Tibial nerve (tissue), 4 donors: Measurements from ENCODE around the gene ULBP2. TPM values are rescaled to one million over a fixed set of nuclear protein-coding genes. Genes with fewer than 3 reads are reported as not detected.
"Not testable (repeated sequence)": the region's sequence is repeated elsewhere in the genome, so short reads cannot be mapped to it uniquely, and the experiment has no call there.

Experiments used
- DNase-seq, 2 donors: peaks; one replicate each; pipeline ENCODE4 v3.0.0-alpha.2; 2019; ENCODE audit warnings: low spot score in 2 of 2
- H3K27ac ChIP-seq, 4 donors: fragments of 200-600 bp; sonication (generic) in 3 of 4; one replicate each; pipeline ENCODE4 v1.5.1; 2017 to 2019; ENCODE audit warnings: mild to moderate bottlenecking in 1 of 4
- H3K27me3 ChIP-seq, 2 donors: fragments of 200-600 bp; sonication (generic) in 1 of 2; one replicate each; pipeline versions ENCODE4 v1.5.1 to v1.6.0; 2017 to 2019
- H3K36me3 ChIP-seq, 3 donors: fragments of 200-600 bp; sonication (generic); one replicate each; pipeline ENCODE4 v1.5.1; 2018 to 2019
- H3K4me1 ChIP-seq, 4 donors: fragments of 200-600 bp; sonication (generic) in 3 of 4; one replicate each; pipeline ENCODE4 v1.5.1; 2017 to 2019
- H3K4me3 ChIP-seq, 4 donors: fragments of 200-600 bp; sonication (generic) in 3 of 4; one replicate each; pipeline ENCODE4 v1.5.1; 2017 to 2019; ENCODE audit warnings: mild to moderate bottlenecking in 1 of 4, moderate library complexity in 1 of 4
- H3K9me3 ChIP-seq, 4 donors: fragments of 200-600 bp; sonication (generic) in 3 of 4; one replicate each; pipeline ENCODE4 v1.5.1; 2017 to 2019
- EP300 ChIP-seq, 2 donors: sonication (generic); formaldehyde crosslinking; IDR thresholded peaks; one replicate each; pipeline ENCODE4 v1.6.1; 2017; ENCODE audit warnings: antibody characterized with exemption in 2 of 2, mild to moderate bottlenecking in 1 of 2
- POLR2A ChIP-seq, 2 donors: fragments of 450-650 bp; IDR thresholded peaks; one replicate each; pipeline ENCODE4 v1.6.1; 2017; ENCODE audit warnings: antibody characterized with exemption in 2 of 2, mild to moderate bottlenecking in 2 of 2, moderate library complexity in 2 of 2
- WGBS, 2 donors: methylation state at CpG; one replicate each; pipeline ENCODE4 v1.1.5; 2018; 5-methylcytosine and 5-hydroxymethylcytosine counted together
- total RNA-seq, 4 donors: library from RNA; depleted of rRNA; stranded (reverse); fragments of >200 nt; gene quantifications; one replicate each; pipeline ENCODE4 v1.1.0, GENCODE V29; 2016
- TF ChIP-seq, protein P1 (sequence below), 5 experiments: fragments of 200-600 bp in 3 of 5; fragments of 450-650 bp in 2 of 5; sonication (generic) in 3 of 5; IDR thresholded peaks; one replicate each; pipeline ENCODE4 v1.5.1; 2016 to 2019; ENCODE audit warnings: antibody characterized with exemption in 5 of 5, mild to moderate bottlenecking in 3 of 5, moderate library complexity in 2 of 5

Gene ULBP2
- total RNA-seq, 4 donors from 2014 or later = 0.22 TPM; not detected in 3

- Histone ChIP-seq H3K27ac (peak overlapping the region in 2 of 4 donors; percentile 42 to 43), H3K27me3 (peaks cover 0 to 75% of the 10 kb centered on the region in 2 donors), H3K9me3 (no peaks in the 10 kb centered on the region), H3K36me3 (no peaks in the 10 kb centered on the region), H3K4me3 (peak overlapping the region; percentile 31 to 53 (median 48)), H3K4me1 (peaks cover 0 to 32% (median 13%) of the 10 kb centered on the region in 4 donors)
- WGBS, 2 donors = 27 to 40% methylated on average over 5 to 22 of the region's 34 CpGs
- DNase-seq = no peak
- TF ChIP-seq EP300 (IDR thresholded peaks at IDR 0.05) (no peak), POLR2A (IDR thresholded peaks at IDR 0.05) (no peak)
- TF ChIP-seq, protein P1, sequence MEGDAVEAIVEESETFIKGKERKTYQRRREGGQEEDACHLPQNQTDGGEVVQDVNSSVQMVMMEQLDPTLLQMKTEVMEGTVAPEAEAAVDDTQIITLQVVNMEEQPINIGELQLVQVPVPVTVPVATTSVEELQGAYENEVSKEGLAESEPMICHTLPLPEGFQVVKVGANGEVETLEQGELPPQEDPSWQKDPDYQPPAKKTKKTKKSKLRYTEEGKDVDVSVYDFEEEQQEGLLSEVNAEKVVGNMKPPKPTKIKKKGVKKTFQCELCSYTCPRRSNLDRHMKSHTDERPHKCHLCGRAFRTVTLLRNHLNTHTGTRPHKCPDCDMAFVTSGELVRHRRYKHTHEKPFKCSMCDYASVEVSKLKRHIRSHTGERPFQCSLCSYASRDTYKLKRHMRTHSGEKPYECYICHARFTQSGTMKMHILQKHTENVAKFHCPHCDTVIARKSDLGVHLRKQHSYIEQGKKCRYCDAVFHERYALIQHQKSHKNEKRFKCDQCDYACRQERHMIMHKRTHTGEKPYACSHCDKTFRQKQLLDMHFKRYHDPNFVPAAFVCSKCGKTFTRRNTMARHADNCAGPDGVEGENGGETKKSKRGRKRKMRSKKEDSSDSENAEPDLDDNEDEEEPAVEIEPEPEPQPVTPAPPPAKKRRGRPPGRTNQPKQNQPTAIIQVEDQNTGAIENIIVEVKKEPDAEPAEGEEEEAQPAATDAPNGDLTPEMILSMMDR (IDR thresholded peaks at IDR 0.05) = no peak
Observed at GRCh38 chr6:149925253-149925973, 16.4 kb upstream of the ULBP2 start.

DNA sequence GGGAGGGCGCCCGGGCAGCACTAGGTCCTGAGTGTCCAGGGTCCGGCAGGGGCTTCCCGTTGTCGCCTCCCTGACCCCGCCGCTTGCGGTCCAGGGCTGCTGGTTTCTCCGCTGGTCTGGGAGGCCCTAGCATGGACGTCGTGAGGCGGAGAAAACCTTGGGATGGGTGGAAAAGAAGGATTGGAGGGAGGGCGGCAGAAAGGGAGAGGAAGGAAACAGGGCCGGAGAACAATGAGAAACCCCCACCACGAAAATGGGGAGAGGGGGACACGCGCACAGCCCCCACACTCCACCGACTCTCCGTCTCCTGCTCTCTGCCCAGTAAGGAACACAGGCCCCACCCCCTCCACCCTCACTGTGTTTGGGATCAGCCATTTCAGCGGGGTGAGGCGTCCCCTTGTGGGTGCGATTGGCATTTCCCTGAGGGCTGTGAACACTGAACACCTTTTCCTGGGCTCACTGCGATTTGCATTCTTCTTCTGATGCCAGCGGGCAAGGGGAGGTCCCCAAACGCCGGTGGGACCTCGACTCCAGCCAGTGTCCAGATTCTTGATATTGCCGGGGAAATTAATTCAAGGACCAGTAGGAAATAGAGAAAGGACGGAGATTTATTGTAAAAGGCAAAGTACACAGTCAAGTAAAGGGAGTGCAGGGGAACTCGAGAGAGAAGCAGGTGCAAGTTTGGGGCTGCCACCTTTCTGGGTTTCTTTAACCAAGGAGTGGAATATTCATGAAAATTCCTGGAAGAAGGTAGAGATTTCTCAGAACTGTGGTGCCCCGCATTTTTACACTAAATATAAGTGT lies 15.6 kb upstream of the ULBP2 start:
- H3K4me3 ChIP-seq = peak overlapping the region; percentile 31 to 53 (median 48)
- H3K36me3 ChIP-seq = no peaks in the 10 kb centered on the region
- H3K4me1 ChIP-seq = peaks cover 0 to 32% (median 13%) of the 10 kb centered on the region in 4 donors
- 3% methylated on average over 31 of the region's 31 CpGs for WGBS, 2 donors
- peak; percentile 85 to 96 for DNase-seq
- peaks cover 0 to 80% of the 10 kb centered on the region in 2 donors for H3K27me3 ChIP-seq
- peak overlapping the region in 2 of 4 donors; percentile 42 to 43 for H3K27ac ChIP-seq
- TF ChIP-seq EP300 (IDR thresholded peaks at IDR 0.05) = no peak
- TF ChIP-seq, protein P1 (IDR thresholded peaks at IDR 0.05) = peak; percentile 83 to 94 (median 93)
- no peaks in the 10 kb centered on the region for H3K9me3 ChIP-seq

DNA sequence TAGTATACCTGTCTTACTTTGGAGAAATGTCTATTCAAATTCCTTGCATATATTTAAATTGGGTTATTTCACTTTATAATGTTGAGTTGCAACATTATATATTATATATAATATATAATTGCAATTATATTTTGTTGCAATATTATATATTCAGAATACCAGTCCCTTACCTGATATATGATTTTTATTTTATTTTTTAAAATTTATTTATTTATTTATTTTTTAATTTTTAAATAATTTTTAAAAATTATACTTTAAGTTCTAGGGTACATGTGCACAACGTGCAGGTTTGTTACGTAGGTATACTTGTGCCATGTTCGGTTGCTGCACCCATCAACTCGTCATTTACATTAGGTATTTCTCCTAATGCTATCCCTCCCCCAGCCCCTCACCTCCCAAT lies 14.8 kb upstream of the ULBP2 start:
- not testable (repeated sequence) for H3K27ac ChIP-seq, H3K4me3 ChIP-seq, H3K9me3 ChIP-seq, DNase-seq, H3K36me3 ChIP-seq
- 81 to 86% methylated on average over 4 of the region's 4 CpGs for WGBS, 2 donors
- Histone ChIP-seq H3K4me1 (peaks cover 0 to 32% (median 13%) of the 10 kb centered on the region in 4 donors), H3K27me3 (peaks cover 0 to 81% of the 10 kb centered on the region in 2 donors)

DNA sequence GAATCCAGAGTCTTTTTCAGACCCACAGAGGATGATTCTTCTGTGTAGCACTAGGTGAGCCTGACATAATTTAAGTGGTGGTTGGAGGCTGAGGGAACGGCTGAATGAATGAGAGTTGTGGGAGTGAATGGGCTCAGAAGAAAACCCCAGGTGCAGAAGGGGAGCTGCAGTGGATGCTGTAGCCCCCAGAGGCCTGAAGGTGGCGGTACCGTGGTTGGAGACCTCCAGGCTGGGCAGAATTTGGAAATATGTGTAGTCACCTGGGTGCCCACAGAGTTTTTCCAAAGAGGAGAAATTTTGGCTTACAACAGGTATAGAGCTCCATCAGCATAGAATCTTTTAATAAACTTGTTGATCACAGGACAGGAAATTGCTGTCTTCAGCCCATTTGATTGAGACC lies 12.4 kb upstream of the ULBP2 start:
- H3K27me3 ChIP-seq = peaks cover 0 to 77% of the 10 kb centered on the region in 2 donors
- H3K36me3 ChIP-seq = no peaks in the 10 kb centered on the region
- no peak overlapping the region for H3K27ac ChIP-seq
- H3K4me1 ChIP-seq = peaks cover 0 to 16% (median 7%) of the 10 kb centered on the region in 4 donors
- H3K9me3 ChIP-seq = no peaks in the 10 kb centered on the region
- H3K4me3 ChIP-seq = no peak overlapping the region
- TF ChIP-seq POLR2A (IDR thresholded peaks at IDR 0.05) = no peak
- TF ChIP-seq, protein P1 (IDR thresholded peaks at IDR 0.05) = no peak
- TF ChIP-seq EP300 (IDR thresholded peaks at IDR 0.05) = no peak
- WGBS, 2 donors = 7 to 10% methylated on average over 3 of the region's 3 CpGs
- no peak for DNase-seq

GRCh38 chr6:149931501-149931900 lies 10.3 kb upstream of the ULBP2 start:
- H3K27me3 ChIP-seq = peaks cover 0 to 81% of the 10 kb centered on the region in 2 donors
- WGBS, 2 donors = 77 to 81% methylated on average over 6 of the region's 6 CpGs
- no peaks in the 10 kb centered on the region for H3K36me3 ChIP-seq
- TF ChIP-seq EP300 (IDR thresholded peaks at IDR 0.05) = no peak
- TF ChIP-seq POLR2A (IDR thresholded peaks at IDR 0.05) = no peak
- TF ChIP-seq, protein P1 (IDR thresholded peaks at IDR 0.05) = no peak
- no peak overlapping the region for H3K4me3 ChIP-seq
- no peak overlapping the region for H3K27ac ChIP-seq
- no peaks in the 10 kb centered on the region for H3K9me3 ChIP-seq
- no peak for DNase-seq
- no peaks in the 10 kb centered on the region for H3K4me1 ChIP-seq
